Measurements from ENCODE around the gene PASK.
"Not testable (repeated sequence)": the region's sequence is repeated elsewhere in the genome, so short reads cannot be mapped to it uniquely, and the experiment has no call there.

PASK gene

GRCh38 chr2:241096979-241097378, 52.3 kb downstream of the PASK start:
- Mint-ChIP-seq H3K9me3 (ENCODE audit: low read depth) (no peaks in the 10 kb centered on the region), H3K4me1 (ENCODE audit: low read depth) (peaks cover 78% of the 10 kb centered on the region), H3K4me3 (peak overlapping the region; percentile 25), H3K27me3 (no peaks in the 10 kb centered on the region), H3K36me3 (peaks cover 24% of the 10 kb centered on the region), H3K27ac (peak overlapping the region; percentile 92)

- no peaks in the 10 kb centered on the region for H3K9me3 Mint-ChIP-seq (ENCODE audit: low read depth)
- peak overlapping the region; percentile 92 for H3K27ac Mint-ChIP-seq
- peaks cover 24% of the 10 kb centered on the region for H3K36me3 Mint-ChIP-seq
- H3K4me1 Mint-ChIP-seq (ENCODE audit: low read depth), result peaks cover 80% of the 10 kb centered on the region
- H3K27me3 Mint-ChIP-seq, result no peaks in the 10 kb centered on the region
- peak overlapping the region; percentile 69 for H3K4me3 Mint-ChIP-seq
Observed at GRCh38 chr2:241095594-241096290, 53.5 kb downstream of the PASK start.

- no peaks in the 10 kb centered on the region for H3K27me3 Mint-ChIP-seq
- peak overlapping the region; percentile 92 for H3K27ac Mint-ChIP-seq
- H3K4me3 Mint-ChIP-seq, result peak overlapping the region; percentile 69
- H3K36me3 Mint-ChIP-seq, result peaks cover 24% of the 10 kb centered on the region
- H3K4me1 Mint-ChIP-seq (ENCODE audit: low read depth), result peaks cover 75% of the 10 kb centered on the region
- no peaks in the 10 kb centered on the region for H3K9me3 Mint-ChIP-seq (ENCODE audit: low read depth)
Observed at GRCh38 chr2:241094924-241095420, 54.3 kb downstream of the PASK start.

GRCh38 chr2:241094172-241094571, 55.1 kb downstream of the PASK start:
- peak overlapping the region; percentile 82 for H3K27ac Mint-ChIP-seq

GRCh38 chr2:241093133-241093781, 56.0 kb downstream of the PASK start:
- H3K36me3 Mint-ChIP-seq, result peaks cover 21% of the 10 kb centered on the region

More at GRCh38 chr2:241094172-241094571, 55.1 kb downstream of the PASK start:
- H3K36me3 Mint-ChIP-seq, result peaks cover 24% of the 10 kb centered on the region
- peaks cover 73% of the 10 kb centered on the region for H3K4me1 Mint-ChIP-seq (ENCODE audit: low read depth)
- H3K9me3 Mint-ChIP-seq (ENCODE audit: low read depth), result no peaks in the 10 kb centered on the region
- H3K27me3 Mint-ChIP-seq, result no peaks in the 10 kb centered on the region
- no peak overlapping the region for H3K4me3 Mint-ChIP-seq

GRCh38 chr2:241092677-241093076, 56.6 kb downstream of the PASK start:
- H3K27ac Mint-ChIP-seq, result peak overlapping the region; percentile 78
- no peak overlapping the region for H3K4me3 Mint-ChIP-seq
- no peaks in the 10 kb centered on the region for H3K9me3 Mint-ChIP-seq (ENCODE audit: low read depth)
- peaks cover 24% of the 10 kb centered on the region for H3K36me3 Mint-ChIP-seq
- H3K4me1 Mint-ChIP-seq (ENCODE audit: low read depth), result peaks cover 72% of the 10 kb centered on the region
- no peaks in the 10 kb centered on the region for H3K27me3 Mint-ChIP-seq

More at GRCh38 chr2:241093133-241093781, 56.0 kb downstream of the PASK start:
- not testable (repeated sequence) for H3K27me3 Mint-ChIP-seq; H3K9me3 Mint-ChIP-seq (ENCODE audit: low read depth); H3K4me3 Mint-ChIP-seq
- H3K4me1 Mint-ChIP-seq (ENCODE audit: low read depth), result peaks cover 72% of the 10 kb centered on the region
- peak overlapping the region; percentile 82 for H3K27ac Mint-ChIP-seq

GRCh38 chr2:241091734-241092445, 57.4 kb downstream of the PASK start:
- no peaks in the 10 kb centered on the region for H3K27me3 Mint-ChIP-seq
- H3K4me1 Mint-ChIP-seq (ENCODE audit: low read depth), result peaks cover 64% of the 10 kb centered on the region
- H3K36me3 Mint-ChIP-seq, result peaks cover 22% of the 10 kb centered on the region
- no peak overlapping the region for H3K4me3 Mint-ChIP-seq
- no peaks in the 10 kb centered on the region for H3K9me3 Mint-ChIP-seq (ENCODE audit: low read depth)
- peak overlapping the region; percentile 58 for H3K27ac Mint-ChIP-seq

- H3K4me1 Mint-ChIP-seq (ENCODE audit: low read depth), result peaks cover 59% of the 10 kb centered on the region
- H3K9me3 Mint-ChIP-seq (ENCODE audit: low read depth), result no peaks in the 10 kb centered on the region
- no peak overlapping the region for H3K4me3 Mint-ChIP-seq
- H3K27me3 Mint-ChIP-seq, result no peaks in the 10 kb centered on the region
- peak overlapping the region; percentile 87 for H3K27ac Mint-ChIP-seq
- H3K36me3 Mint-ChIP-seq, result peaks cover 21% of the 10 kb centered on the region
Observed at GRCh38 chr2:241091201-241091600, 58.1 kb downstream of the PASK start.

GRCh38 chr2:241088791-241089732, 60.2 kb downstream of the PASK start:
- Mint-ChIP-seq H3K4me3 (peak overlapping the region; percentile 59), H3K27ac (peak overlapping the region; percentile 87)

GRCh38 chr2:241088376-241088775, 60.9 kb downstream of the PASK start:
- peak overlapping the region; percentile 44 for H3K4me3 Mint-ChIP-seq
- H3K27ac Mint-ChIP-seq, result peak overlapping the region; percentile 78
- no peaks in the 10 kb centered on the region for H3K27me3 Mint-ChIP-seq
- peaks cover 27% of the 10 kb centered on the region for H3K36me3 Mint-ChIP-seq
- H3K4me1 Mint-ChIP-seq (ENCODE audit: low read depth), result peaks cover 41% of the 10 kb centered on the region
- peaks cover 7% of the 10 kb centered on the region for H3K9me3 Mint-ChIP-seq (ENCODE audit: low read depth)

More at GRCh38 chr2:241088791-241089732, 60.2 kb downstream of the PASK start:
- H3K9me3 Mint-ChIP-seq (ENCODE audit: low read depth), result peaks cover 7% of the 10 kb centered on the region
- peaks cover 27% of the 10 kb centered on the region for H3K36me3 Mint-ChIP-seq
- H3K27me3 Mint-ChIP-seq, result no peaks in the 10 kb centered on the region
- peaks cover 44% of the 10 kb centered on the region for H3K4me1 Mint-ChIP-seq (ENCODE audit: low read depth)

- peaks cover 40% of the 10 kb centered on the region for H3K4me1 Mint-ChIP-seq (ENCODE audit: low read depth)
- peaks cover 7% of the 10 kb centered on the region for H3K9me3 Mint-ChIP-seq (ENCODE audit: low read depth)
- no peaks in the 10 kb centered on the region for H3K27me3 Mint-ChIP-seq
- H3K4me3 Mint-ChIP-seq, result peak overlapping the region; percentile 7
- peaks cover 27% of the 10 kb centered on the region for H3K36me3 Mint-ChIP-seq
- H3K27ac Mint-ChIP-seq, result peak overlapping the region; percentile 78
Observed at GRCh38 chr2:241087420-241088268, 61.6 kb downstream of the PASK start.

- H3K27ac Mint-ChIP-seq, result no peak overlapping the region
- H3K4me1 Mint-ChIP-seq (ENCODE audit: low read depth), result peaks cover 33% of the 10 kb centered on the region
- peaks cover 27% of the 10 kb centered on the region for H3K36me3 Mint-ChIP-seq
- H3K27me3 Mint-ChIP-seq, result no peaks in the 10 kb centered on the region
- H3K4me3 Mint-ChIP-seq, result no peak overlapping the region
- H3K9me3 Mint-ChIP-seq (ENCODE audit: low read depth), result peaks cover 7% of the 10 kb centered on the region
Observed at GRCh38 chr2:241084856-241085444, 64.3 kb downstream of the PASK start.

- Mint-ChIP-seq H3K4me3 (no peak overlapping the region), H3K4me1 (ENCODE audit: low read depth) (peaks cover 25% of the 10 kb centered on the region), H3K27ac (peak overlapping the region; percentile 31), H3K27me3 (no peaks in the 10 kb centered on the region), H3K36me3 (peaks cover 22% of the 10 kb centered on the region), H3K9me3 (ENCODE audit: low read depth) (peaks cover 7% of the 10 kb centered on the region)
Observed at GRCh38 chr2:241083091-241083415, 66.2 kb downstream of the PASK start.

Data from activated naive CD8-positive, alpha-beta T cell (primary cell).